GM12878 (cell line): ENCODE measurements around the gene SLCO3A1. TPM values are rescaled to one million over a fixed set of nuclear protein-coding genes. Genes with fewer than 3 reads are reported as not detected.

Source experiments
- ATAC-seq: fragments of 200-7000 bp; cut with Tn5 transposase; 3 replicates; pipeline ENCODE4 v1.9.1; 2020; ENCODE audit warnings: mild to moderate bottlenecking, moderate library complexity
- BruUV-seq: library from RNA; stranded (reverse); fragments of 400-500 nt; replicated peaks from 2 replicates; lab custom pipeline; 2021; lab: Mats Ljungman, UMichigan
- CTCF ChIA-PET: fragments of 300-600 bp; sonication (Branson Sonifier 250); formaldehyde crosslinking; extraction: SDS; loops from one replicate; lab custom pipeline; 2021; ENCODE audit warnings: inconsistent platforms; lab: Yijun Ruan, JAX
- POLR2A ChIA-PET: fragments of 350-600 bp; formaldehyde crosslinking; extraction: SDS; loops from one replicate; lab custom pipeline; 2021; ENCODE audit warnings: inconsistent platforms; lab: Charles Lee
- RAD21 ChIA-PET: fragments of 300-600 bp; sonication (Branson Sonifier 250); formaldehyde crosslinking; loops from one replicate; lab custom pipeline; 2023; ENCODE audit warnings: antibody characterized with exemption; ENCODE audit not compliant: unreplicated experiment; lab: Charles Lee
- SMC1A ChIA-PET: fragments of 300-600 bp; sonication (Branson Sonifier 250); formaldehyde crosslinking; loops from one replicate; lab custom pipeline; 2023; ENCODE audit not compliant: unreplicated experiment, uncharacterized antibody; lab: Charles Lee
- DNase-seq: peaks from one replicate; pipeline ENCODE4 v3.0.0-alpha.2; 2011; ENCODE audit warnings: low read depth, low spot score
- FAIRE-seq: peaks from 3 replicates; lab custom pipeline; 2011; peaks lifted over from hg19 to GRCh38; lab: Jason Lieb, UNC
- H2AFZ ChIP-seq: 2 replicates; pipeline ENCODE4 v1.6.0; 2011; ENCODE audit warnings: low read depth, low read length, control low read depth; ENCODE audit not compliant: control insufficient read depth
- H3K27ac ChIP-seq: 2 replicates; pipeline ENCODE4 v1.5.1; 2011; ENCODE audit warnings: control low read depth; ENCODE audit not compliant: control insufficient read depth, insufficient read depth
- H3K27me3 ChIP-seq, 2 experiments: replicated peaks in 1 of 2; 2 replicates each; pipeline versions ENCODE4 v1.6.0 to v1.6.1; 2011; ENCODE audit warnings: low read length in 1 of 2; ENCODE audit not compliant: control insufficient read depth in 2 of 2, insufficient read depth in 2 of 2
- H3K36me3 ChIP-seq, 2 experiments: 2 replicates each; pipeline ENCODE4 v1.5.1; 2011; ENCODE audit warnings: low read length in 1 of 2; ENCODE audit not compliant: control insufficient read depth in 2 of 2, insufficient read depth in 2 of 2
- H3K4me1 ChIP-seq: 2 replicates; pipeline ENCODE4 v1.6.1; 2011; ENCODE audit warnings: mild to moderate bottlenecking, low read length, moderate library complexity, mixed read lengths; ENCODE audit not compliant: control insufficient read depth, insufficient read depth
- H3K4me2 ChIP-seq: 2 replicates; pipeline ENCODE4 v1.6.0; 2011; ENCODE audit warnings: control low read depth; ENCODE audit not compliant: control insufficient read depth, insufficient read depth
- H3K4me3 ChIP-seq: fragments of 200-600 bp; sonication (generic); 2 replicates; pipeline ENCODE4 v1.5.1; 2016
- H3K79me2 ChIP-seq: 2 replicates; pipeline ENCODE4 v1.6.0; 2011; ENCODE audit warnings: low read length; ENCODE audit not compliant: control insufficient read depth, insufficient read depth
- H3K9ac ChIP-seq: 2 replicates; pipeline ENCODE4 v1.8.0; 2011; ENCODE audit warnings: low read length, control low read depth, mixed read lengths; ENCODE audit not compliant: control insufficient read depth, insufficient read depth
- H3K9me3 ChIP-seq: replicated peaks from 3 replicates; pipeline ENCODE4 v1.5.1; 2011; ENCODE audit warnings: mild to moderate bottlenecking, low read length; ENCODE audit not compliant: control insufficient read depth, insufficient read depth
- H4K20me1 ChIP-seq: 2 replicates; pipeline ENCODE4 v1.6.0; 2011; ENCODE audit not compliant: control insufficient read depth, insufficient read depth
- ATF2 ChIP-seq: IDR thresholded peaks from 2 replicates; pipeline ENCODE4 v1.6.1; 2012; ENCODE audit warnings: low read length, inconsistent platforms
- CREM ChIP-seq: IDR thresholded peaks from 2 replicates; pipeline ENCODE4 v1.6.1; 2014; ENCODE audit warnings: antibody characterized with exemption, low read depth
- EED ChIP-seq: sonication (generic); IDR thresholded peaks from 2 replicates; pipeline ENCODE4 v1.6.1; 2016; ENCODE audit warnings: antibody characterized with exemption, low read depth
- EP300 ChIP-seq, 2 experiments: fragments of 150-350 bp in 1 of 2; IDR thresholded peaks; 2 replicates each; pipeline ENCODE4 v1.6.1; 2011 to 2012; ENCODE audit warnings: low read depth in 2 of 2, low read length in 2 of 2, borderline replicate concordance in 1 of 2, improper control_type of control experiment in 1 of 2, inconsistent platforms in 1 of 2; ENCODE audit not compliant: control insufficient read depth in 1 of 2
- HDAC2 ChIP-seq: fragments of 200-600 bp; sonication (generic); IDR thresholded peaks from 2 replicates; pipeline ENCODE4 v1.6.1; 2017
- IRF4 ChIP-seq: IDR thresholded peaks from 2 replicates; pipeline ENCODE4 v1.6.1; 2011; ENCODE audit warnings: low read depth, low read length
- KDM1A ChIP-seq: fragments of 200-600 bp; sonication (generic); IDR thresholded peaks from 2 replicates; pipeline ENCODE4 v1.6.1; 2016; ENCODE audit warnings: borderline replicate concordance
- MEF2A ChIP-seq: IDR thresholded peaks from 2 replicates; pipeline ENCODE4 v1.6.1; 2011; ENCODE audit warnings: low read depth, mild to moderate bottlenecking, low read length, moderate library complexity; ENCODE audit not compliant: insufficient read depth
- MXI1 ChIP-seq: fragments of 150-350 bp; IDR thresholded peaks from 2 replicates; pipeline ENCODE4 v1.6.1; 2011; ENCODE audit warnings: low read depth, mild to moderate bottlenecking, inconsistent platforms, low read length, improper control_type of control experiment
- PAX5 ChIP-seq: IDR thresholded peaks from 2 replicates; pipeline ENCODE4 v1.6.1; 2011; ENCODE audit warnings: low read depth, low read length, borderline replicate concordance
- RCOR1 ChIP-seq: conservative IDR thresholded peaks from 2 replicates; pipeline ENCODE4 v1.6.1; 2012; ENCODE audit warnings: low read depth, low read length, improper control_type of control experiment
- RUNX3 ChIP-seq: IDR thresholded peaks from 2 replicates; pipeline ENCODE4 v1.6.1; 2012; ENCODE audit warnings: low read length, inconsistent platforms
- SMC3 ChIP-seq: IDR thresholded peaks from 2 replicates; pipeline ENCODE4 v1.6.1; 2011; ENCODE audit warnings: low read length, improper control_type of control experiment, borderline replicate concordance
- TBL1XR1 ChIP-seq: IDR thresholded peaks from 2 replicates; pipeline ENCODE4 v1.6.1; 2012; ENCODE audit warnings: low read depth, low read length, improper control_type of control experiment
- ZBTB4 ChIP-seq: fragments of 450-650 bp; formaldehyde crosslinking; IDR thresholded peaks from 2 replicates; pipeline ENCODE4 v1.4.0; 2022; ENCODE audit warnings: mild to moderate bottlenecking, moderate library complexity
- ZNF687 ChIP-seq: fragments of 450-650 bp; IDR thresholded peaks from 2 replicates; pipeline ENCODE4 v1.6.1; 2017; ENCODE audit warnings: mild to moderate bottlenecking, moderate library complexity
- ZZZ3 ChIP-seq: IDR thresholded peaks from 2 replicates; pipeline ENCODE4 v1.6.1; 2011; ENCODE audit warnings: low read depth; ENCODE audit not compliant: control insufficient read depth, insufficient read length
- WGBS: methylation state at CpG from one replicate; pipeline ENCODE4 v1.1.6; 2016; ENCODE audit warnings: low lambda C conversion rate; ENCODE audit not compliant: insufficient replicate concordance, insufficient coverage; ENCODE audit errors: missing lambda C conversion rate; 5-methylcytosine and 5-hydroxymethylcytosine counted together
- in situ Hi-C: fragments of 300-500 bp; cut with MboI; formaldehyde crosslinking; loops from 9 replicates; pipeline ENCODE4 v1.14.3; 2018; ENCODE audit warnings: mixed read lengths
- intact Hi-C: fragments of 100-400 bp; cut with micrococcal nuclease; formaldehyde crosslinking; loops from one replicate; pipeline ENCODE4 v1.14.2; 2022; ENCODE audit not compliant: unreplicated experiment
- polyA plus RNA-seq, 11 experiments: library from polyadenylated mRNA; depleted of rRNA in 4 of 11; unstranded in 6 of 11; stranded (reverse) in 5 of 11; fragments of >200 nt; fragmentation: Nextera tagmentation in 4 of 11; fragmentation: Illumina TruSeq in 1 of 11; extraction: Ambion mirVana in 4 of 11; extraction: Trizol in 1 of 11; gene quantifications; 1 replicate in 1 of 11; 2 replicates in 10 of 11; pipeline versions ENCODE4 v1.2.1 to v1.2.3, GENCODE V29; 2011 to 2016; ENCODE audit warnings: inconsistent platforms in 2 of 11, missing spikeins in 2 of 11, low read depth in 1 of 11
- total RNA-seq, 4 experiments: library from RNA; depleted of rRNA in 3 of 4; stranded (reverse); fragments of >200 nt in 3 of 4; fragmentation: Illumina TruSeq in 1 of 4; extraction: Trizol in 1 of 4; gene quantifications; 2 replicates each; pipeline versions ENCODE4 v1.2.1 to v1.2.3, GENCODE V29; 2013 to 2021

Gene SLCO3A1
- total and polyA plus RNA-seq, 10 of the 15 experiments (the other 5 are each of a cell fraction or from before 2014, with no cell fraction given) = 0.05 to 5.9 (median 0.31) TPM

- peaks cover 0 to 5% of the 10 kb centered on the region in 2 experiments; a peak in 1 of 4 replicates for H3K27me3 ChIP-seq
- no peaks in the 10 kb centered on the region for H3K4me1 ChIP-seq
- WGBS = 30% methylated on average over 10 of the region's 10 CpGs
- ATAC-seq = no peak
- no peak overlapping the region for H3K9ac ChIP-seq
- DNase-seq = no peak
- H2AFZ ChIP-seq = no peak overlapping the region
- no peaks in the 10 kb centered on the region for H3K79me2 ChIP-seq
- in situ Hi-C loops (no loop called here), intact Hi-C loops (no loop called here)
- H3K9me3 ChIP-seq = no peaks in the 10 kb centered on the region
- ChIA-PET RAD21 (no interaction called here), CTCF (no interaction called here), POLR2A (no interaction called here), SMC1A (no interaction called here)
- H3K4me2 ChIP-seq = no peak overlapping the region
- H4K20me1 ChIP-seq = no peaks in the 10 kb centered on the region
- H3K27ac ChIP-seq = no peak overlapping the region
- H3K4me3 ChIP-seq = no peak overlapping the region
- H3K36me3 ChIP-seq = no peaks in the 10 kb centered on the region
- no peak for FAIRE-seq
- BruUV-seq = no TSS peak
- TF ChIP-seq RUNX3 = no peak
- no peak for TF ChIP-seq IRF4
- TF ChIP-seq ZNF687 = no peak
- TF ChIP-seq TBL1XR1 = no peak
- no peak for TF ChIP-seq SMC3
- TF ChIP-seq RCOR1 = no peak
- TF ChIP-seq MEF2A = no peak
- TF ChIP-seq EED = no peak
- no peak for TF ChIP-seq EP300 (IDR thresholded peaks at IDR 0.05; ENCODE audit: borderline replicate concordance in 1 of 2, control insufficient read depth in 1 of 2, low read depth in 2 of 2, low read length in 2 of 2)
- TF ChIP-seq ATF2 = no peak
- TF ChIP-seq HDAC2 = no peak
- TF ChIP-seq CREM = no peak
- TF ChIP-seq MXI1 = no peak
- no peak for TF ChIP-seq KDM1A
- TF ChIP-seq PAX5 = no peak
- TF ChIP-seq ZZZ3 = no peak
- no peak for TF ChIP-seq ZBTB4 (CRISPR knock-in tag)
Measured at GRCh38 chr15:92017882-92018534, 164.5 kb downstream of the SLCO3A1 start.
